IPS DF 4.7 (cell line): ENCODE measurements around the gene S100P.
"Not testable (repeated sequence)": the region's sequence is repeated elsewhere in the genome, so short reads cannot be mapped to it uniquely, and the experiment has no call there.

Experiments used
- DNase-seq: peaks from one replicate; pipeline ENCODE4 v3.0.0-alpha.2; 2013; ENCODE audit warnings: low spot score; ENCODE audit errors: extremely low read depth

Gene S100P

GRCh38 chr4:6673191-6673659 is 20.5 kb upstream of the S100P start:
- DNase-seq: not testable (repeated sequence)

GRCh38 chr4:6673660-6674499 is 19.8 kb upstream of the S100P start:
- peak; percentile 82 for DNase-seq

- no peak for DNase-seq
Measured at GRCh38 chr4:6674500-6675149, 19.1 kb upstream of the S100P start.

- DNase-seq: no peak
Measured at GRCh38 chr4:6676722-6677558, 16.7 kb upstream of the S100P start.

- no peak for DNase-seq
Measured at GRCh38 chr4:6680372-6681034, 13.2 kb upstream of the S100P start.

GRCh38 chr4:6681191-6681590 is 12.5 kb upstream of the S100P start:
- no peak for DNase-seq

- DNase-seq: no peak
Measured at GRCh38 chr4:6682862-6683590, 10.7 kb upstream of the S100P start.

- DNase-seq: no peak
Measured at GRCh38 chr4:6684656-6685055, 9.0 kb upstream of the S100P start.

GRCh38 chr4:6686104-6686787 is 7.4 kb upstream of the S100P start:
- no peak for DNase-seq

- no peak for DNase-seq
Measured at GRCh38 chr4:6687947-6688878, 5.5 kb upstream of the S100P start.

- DNase-seq: no peak
Measured at GRCh38 chr4:6688879-6689505, 4.7 kb upstream of the S100P start.

- DNase-seq: no peak
Measured at GRCh38 chr4:6689506-6689960, 4.1 kb upstream of the S100P start.

GRCh38 chr4:6692379-6692778 is 1.3 kb upstream of the S100P start:
- DNase-seq: no peak

GRCh38 chr4:6692806-6693205 is 872 bp upstream of the S100P start:
- no peak for DNase-seq

- no peak for DNase-seq
Measured at GRCh38 chr4:6694177-6694901, 661 bp downstream of the S100P start.

- DNase-seq: no peak
Measured at GRCh38 chr4:6695660-6696610, 2.3 kb downstream of the S100P start.

GRCh38 chr4:6696611-6697010 is 2.9 kb downstream of the S100P start:
- DNase-seq: no peak
